HG03558 (cell line): ENCODE results near the gene PI4K2A.

Experiments
- ATAC-seq: cut with Tn5 transposase; IDR thresholded peaks from one replicate; pipeline ENCODE4 v1.9.1; 2021; ENCODE audit warnings: moderate number of reproducible peaks; ENCODE audit not compliant: unreplicated experiment; ENCODE audit errors: extremely low read depth

Gene PI4K2A

DNA sequence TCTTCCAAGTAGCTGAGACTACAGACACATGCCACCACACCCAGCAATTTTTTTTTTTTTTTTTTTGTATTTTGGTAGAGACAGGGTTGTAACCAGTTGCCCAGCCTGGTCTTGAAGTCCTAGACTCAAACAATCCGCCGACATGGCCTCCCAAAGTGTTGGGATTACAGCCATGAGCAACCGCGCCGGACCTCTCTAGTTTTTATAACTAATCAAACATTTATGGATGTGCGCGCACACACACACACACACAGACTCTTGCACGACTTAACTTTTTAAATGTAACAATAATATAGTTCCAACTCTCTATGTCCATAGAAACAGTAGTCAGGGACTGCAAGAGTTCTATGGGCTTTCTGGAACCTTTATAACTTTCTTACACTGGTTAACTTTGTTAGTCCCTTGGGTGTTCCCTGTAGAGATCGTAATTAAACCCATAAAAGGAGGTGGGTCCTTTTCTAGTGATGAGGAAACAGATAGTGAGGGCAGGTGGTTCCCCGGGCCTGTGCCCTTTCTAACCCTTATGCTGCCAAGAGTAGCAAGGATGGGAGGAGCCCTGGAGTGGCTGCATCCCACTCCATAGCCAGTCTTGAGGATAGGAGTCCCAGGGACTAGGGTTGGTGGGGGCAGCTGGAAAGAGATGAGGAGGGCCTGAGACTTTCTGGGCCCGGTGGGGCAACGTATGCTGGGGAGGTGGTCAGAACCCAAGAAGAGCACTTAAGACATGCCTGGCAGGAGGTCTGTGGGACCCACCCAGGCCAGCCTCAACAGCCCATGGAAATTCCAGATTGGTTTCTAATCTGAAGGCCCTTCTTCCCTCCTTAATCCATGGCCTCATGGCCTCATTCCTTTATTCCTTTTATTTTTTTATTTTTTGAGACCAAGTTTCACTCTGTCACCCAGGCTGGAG is 81.7 kb downstream of the PI4K2A start:
- ATAC-seq, result no peak

GRCh38 chr10:97723001-97723400 is 82.5 kb downstream of the PI4K2A start:
- no peak for ATAC-seq

DNA sequence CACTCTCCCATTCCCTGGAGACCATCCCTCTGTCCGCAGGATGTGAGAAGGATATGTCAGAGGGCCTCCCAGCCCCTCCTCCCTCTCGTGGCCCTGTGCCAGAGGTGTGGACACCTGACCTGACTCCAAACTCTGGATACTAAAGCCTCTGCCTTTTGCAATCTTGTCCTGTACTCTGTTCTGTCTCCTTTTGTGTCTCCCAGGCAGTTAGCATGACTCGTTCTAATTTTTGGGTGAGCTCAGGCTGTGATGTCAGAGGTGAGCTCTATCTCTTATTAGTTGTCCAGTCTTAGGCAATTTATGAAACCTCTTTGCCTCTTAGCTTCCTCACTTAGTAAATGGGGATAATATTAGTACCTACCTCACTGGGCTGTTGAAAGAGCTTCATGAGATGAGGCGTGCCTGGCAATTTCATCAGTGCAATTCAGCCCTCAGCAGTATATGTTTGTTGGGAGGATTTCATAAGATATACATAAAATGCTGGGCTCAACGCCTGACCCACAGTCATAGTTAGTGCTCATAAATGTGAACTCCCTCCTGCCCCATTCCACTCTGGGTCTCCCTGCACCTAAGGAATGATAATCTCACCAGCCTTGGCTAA is 84.0 kb downstream of the PI4K2A start:
- no peak for ATAC-seq
